UCSD-AML1 (cell line): ENCODE data around the gene TIAM2.
"Not testable (repeated sequence)": the region's sequence is repeated elsewhere in the genome, so short reads cannot be mapped to it uniquely, and the experiment has no call there.

Source experiments
- DNase-seq: peaks from one replicate; lab custom pipeline; 2025; ENCODE audit not compliant: unreplicated experiment; lab: John Stamatoyannopoulos, UW

TIAM2 gene

DNA sequence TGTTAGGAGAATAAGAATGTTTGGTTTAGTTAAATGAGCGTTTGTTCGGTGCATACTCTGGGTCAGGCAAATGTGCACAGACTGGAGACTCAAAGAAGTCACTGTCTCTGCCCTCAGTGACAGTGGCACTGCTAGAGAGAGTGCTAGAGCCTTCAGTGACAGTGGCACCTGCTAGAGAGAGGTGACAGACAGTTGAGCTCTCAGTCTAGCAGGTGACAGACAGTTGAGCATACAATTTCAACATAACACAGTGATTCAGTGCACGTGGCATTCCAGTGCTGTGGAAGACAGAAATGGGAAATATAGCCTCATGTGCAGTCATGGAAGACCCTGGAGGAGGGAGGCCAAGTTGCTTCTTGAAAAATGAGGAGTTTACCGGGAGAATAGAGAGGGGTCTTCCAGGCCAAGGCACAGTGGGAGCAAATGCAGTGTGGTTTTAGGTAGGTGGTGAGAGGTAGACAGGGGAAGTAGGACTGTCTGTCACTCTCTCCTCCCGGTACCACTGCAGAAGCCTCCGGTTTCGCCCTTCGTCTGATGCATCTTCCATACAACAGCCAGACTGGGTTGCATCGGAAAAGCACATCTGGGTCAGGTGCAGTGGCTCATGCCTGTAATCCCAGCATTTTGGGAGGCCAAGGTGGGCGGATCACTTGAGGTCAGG, 160.8 kb downstream of the TIAM2 start:
- no peak for DNase-seq

DNA sequence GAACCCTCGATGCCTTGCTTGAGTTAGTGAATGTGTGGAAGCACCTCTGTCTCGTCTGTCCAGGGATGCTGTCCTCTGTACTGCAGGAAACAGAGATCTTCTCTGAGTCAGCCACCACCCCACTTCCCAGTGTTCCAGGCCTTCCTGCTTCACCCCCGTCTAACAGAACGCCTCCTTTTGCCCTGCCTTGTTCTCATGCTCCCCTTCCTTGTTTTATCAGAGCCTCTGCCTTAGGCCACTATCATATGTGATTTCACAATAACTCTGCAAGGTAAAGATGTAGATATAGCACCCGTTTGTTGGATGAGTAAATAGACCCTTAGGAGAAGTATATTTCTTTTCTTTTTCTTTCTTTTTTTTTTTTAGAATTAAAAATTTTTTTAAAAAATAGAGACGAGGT, 162.0 kb downstream of the TIAM2 start:
- no peak for DNase-seq

DNA sequence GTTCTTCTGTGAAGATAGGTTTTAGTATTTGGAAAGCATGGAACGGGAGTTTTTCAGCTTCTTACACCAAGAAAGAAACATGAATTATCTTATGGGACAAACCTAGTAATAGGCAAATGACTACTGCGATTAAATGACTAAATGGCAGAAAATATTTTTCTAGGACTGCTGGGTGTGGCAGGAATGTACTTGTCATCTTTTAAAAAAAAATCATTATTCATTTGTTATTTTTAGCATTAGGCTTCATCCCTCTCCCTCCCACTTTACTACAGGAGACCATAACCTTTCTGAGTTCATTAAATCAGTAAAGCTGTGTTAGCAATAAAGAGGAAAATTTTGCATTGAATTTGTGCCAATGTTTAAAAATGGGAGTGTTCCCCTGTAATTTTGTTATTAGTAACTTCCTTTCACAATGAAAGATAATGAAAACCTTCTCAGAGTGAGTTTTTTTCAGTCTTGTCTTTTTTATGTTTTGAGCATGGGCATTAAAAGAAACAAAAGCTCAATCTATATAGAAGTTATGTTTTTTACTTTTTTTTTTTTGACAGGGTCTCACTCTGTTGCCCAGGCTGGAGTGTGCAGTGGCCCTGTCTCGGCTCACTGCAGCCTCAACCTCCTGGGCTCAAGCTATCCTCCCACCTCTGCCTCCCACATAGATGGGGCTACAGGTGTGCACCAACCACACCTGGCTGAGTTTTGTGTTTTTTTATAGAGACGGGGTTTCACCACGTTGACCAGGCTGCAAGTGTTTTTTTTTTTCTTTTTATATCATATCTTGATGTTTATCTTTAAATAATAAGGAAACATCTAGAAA, 163.1 kb downstream of the TIAM2 start:
- DNase-seq, result no peak

DNA sequence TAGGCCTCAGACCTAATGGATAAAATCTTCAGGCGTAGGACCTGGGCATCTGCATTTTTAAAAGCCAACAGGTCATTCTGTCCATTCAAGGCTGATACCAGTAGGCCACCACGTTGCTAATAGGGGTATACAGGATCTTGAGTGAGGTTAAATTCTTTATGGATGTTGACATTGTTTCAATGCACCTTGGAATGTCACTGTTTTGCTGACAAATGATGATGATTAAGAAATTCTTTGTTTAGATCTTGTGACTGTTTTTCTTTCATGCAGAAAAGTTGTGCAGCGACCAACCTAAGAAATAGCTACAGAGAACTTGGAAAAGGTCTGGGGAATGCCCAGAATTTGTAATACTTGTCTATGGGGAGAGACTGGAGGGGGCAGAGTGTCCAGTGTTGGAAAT, 167.6 kb downstream of the TIAM2 start:
- DNase-seq, result no peak

DNA sequence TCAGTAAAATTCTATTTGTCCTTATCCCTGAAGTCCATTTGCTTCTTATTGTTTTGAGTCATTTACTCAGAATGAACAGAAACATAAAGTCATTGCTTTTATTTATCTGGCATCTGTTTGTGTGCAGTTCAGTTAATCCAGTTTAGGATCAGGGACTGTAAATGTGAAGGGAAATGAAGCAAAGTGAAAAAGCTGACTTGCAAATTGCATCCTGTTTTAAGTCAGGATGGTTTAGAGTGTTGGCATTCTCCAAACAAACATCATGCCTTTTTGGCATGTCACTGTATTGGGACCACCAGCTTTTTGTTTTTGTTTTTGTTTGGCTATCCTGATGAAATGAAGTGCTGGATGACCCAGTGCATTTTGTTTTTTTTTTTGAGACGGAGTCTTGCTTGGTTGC, 168.5 kb downstream of the TIAM2 start:
- no peak for DNase-seq

DNA sequence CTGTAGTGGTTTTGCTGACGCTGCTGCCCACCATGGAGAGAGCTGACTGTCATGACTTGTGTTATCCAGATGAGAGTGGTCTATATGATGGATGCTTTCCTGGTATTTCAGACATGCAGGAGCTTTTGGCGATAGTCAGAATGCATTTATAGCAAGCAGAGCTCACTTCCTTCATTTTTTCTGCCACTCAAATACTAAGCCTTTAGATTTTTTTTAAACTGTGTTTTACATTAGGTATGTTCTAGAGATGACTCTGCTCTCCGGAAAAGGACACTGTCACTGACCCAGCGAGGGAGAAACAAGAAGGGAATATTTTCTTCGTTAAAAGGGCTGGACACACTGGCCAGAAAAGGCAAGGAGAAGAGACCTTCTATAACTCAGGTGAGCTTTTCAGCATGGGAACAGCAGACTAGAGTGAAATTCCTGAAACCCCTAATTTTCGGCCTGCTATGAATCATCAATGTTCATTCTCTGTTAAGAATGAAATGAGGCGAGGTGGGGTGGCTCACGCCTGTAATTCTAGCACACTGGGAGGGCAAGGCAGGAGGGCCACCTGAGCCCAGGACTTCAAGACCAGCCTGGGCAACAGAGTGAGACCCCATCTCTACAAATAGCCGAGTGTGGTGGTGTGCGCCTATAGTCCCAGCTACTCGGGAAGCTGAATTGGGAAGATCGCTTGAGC, 170.1 kb downstream of the TIAM2 start:
- no peak for DNase-seq

DNA sequence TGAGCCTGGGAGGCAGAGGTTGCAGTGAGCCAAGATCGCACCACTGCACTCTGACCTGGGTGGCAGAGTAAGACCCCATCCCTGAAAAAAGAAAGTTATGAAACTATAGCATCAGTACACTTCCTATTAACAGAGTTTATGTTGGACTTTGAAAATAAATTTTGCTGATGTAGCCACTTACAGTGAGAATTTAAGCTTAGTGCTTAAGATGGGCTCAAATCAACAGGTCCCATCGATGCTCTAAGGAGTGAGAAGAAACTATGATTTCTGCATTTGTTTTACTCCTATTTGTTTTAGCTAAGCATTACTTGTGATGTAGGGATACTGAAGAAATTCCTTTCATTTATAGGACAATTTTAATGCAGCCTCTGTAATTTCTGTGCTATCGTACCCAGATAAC, 175.4 kb downstream of the TIAM2 start:
- DNase-seq, result no peak

DNA sequence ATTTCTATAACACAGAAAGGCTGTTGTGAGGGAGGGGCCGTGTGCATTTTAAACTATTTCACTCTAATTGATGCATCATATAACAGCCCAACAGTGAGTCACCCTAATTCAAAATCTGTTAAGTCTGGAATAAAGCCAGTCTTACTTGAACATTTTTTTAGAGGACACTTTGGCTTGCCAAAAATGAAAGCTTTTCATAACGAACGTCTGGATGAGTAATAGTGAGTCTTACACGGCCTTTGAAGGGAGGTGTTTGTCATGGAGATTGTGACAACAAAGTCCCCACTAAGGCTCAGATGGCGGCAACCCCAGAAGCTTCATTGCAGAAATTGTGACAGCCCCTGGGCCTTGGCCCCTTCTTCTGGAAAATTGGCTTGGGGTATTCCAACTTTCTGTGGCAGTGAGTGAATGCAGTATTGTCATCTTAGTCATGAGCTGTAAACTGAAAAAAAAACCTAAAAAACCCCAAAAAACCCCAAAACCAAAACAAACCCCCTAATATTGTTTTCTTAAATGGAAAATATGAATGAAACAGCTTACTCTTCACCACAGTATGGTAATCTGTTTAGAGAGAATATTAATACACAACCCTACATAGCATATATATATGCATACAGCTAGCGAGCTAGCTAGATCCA, 176.1 kb downstream of the TIAM2 start:
- DNase-seq, result no peak

DNA sequence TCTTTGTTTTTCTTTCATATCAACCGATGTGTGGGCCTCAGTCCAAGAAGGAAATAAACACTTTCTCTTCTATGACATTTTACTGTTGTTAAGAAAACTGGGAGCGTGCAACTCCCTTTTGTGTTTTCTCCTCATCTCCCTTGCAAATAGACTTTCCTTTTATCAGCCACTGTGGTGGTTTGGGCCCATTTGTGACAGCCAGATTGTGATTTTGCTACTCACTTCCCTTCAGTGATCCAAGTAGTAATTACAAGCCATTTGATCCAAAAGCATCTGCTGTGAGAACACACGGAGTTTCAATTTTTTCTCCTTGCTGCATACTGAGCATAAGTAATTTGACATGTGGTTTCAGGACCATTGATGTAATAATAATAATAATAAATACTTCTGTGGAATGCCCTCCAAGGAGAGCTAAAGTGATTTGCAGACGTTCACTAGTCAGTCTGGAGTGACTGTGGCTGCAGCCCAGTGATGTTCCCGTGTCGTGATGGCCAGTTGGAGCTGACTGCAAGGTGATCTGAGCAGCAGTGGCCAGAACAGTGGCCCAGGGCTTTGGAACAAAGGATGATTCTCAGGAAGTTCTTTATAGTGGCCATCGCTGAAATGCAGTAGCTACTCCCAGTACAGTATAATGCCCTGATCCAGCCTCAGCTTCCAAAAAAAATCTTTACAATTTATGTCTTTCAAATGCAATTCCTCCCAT, 176.8 kb downstream of the TIAM2 start:
- no peak for DNase-seq

DNA sequence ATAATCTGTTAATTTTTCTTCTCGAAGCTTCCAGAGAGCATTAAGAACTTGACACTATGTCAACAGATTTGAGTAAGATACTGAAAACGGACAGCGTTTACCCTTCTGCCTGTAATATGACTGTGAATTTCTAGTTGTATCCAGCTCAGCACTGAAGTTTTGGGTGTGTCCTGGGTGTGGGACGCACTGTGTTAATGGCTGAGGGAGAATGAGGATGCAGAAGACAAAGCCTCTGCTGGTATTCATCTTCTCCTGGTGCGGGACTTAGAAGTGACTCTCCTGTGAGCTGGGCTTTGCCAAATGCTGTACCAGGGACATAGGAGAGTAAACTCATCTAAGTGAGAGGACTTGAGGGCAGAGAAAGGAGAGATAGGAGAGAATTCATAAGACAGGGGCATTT, 178.4 kb downstream of the TIAM2 start:
- no peak for DNase-seq

DNA sequence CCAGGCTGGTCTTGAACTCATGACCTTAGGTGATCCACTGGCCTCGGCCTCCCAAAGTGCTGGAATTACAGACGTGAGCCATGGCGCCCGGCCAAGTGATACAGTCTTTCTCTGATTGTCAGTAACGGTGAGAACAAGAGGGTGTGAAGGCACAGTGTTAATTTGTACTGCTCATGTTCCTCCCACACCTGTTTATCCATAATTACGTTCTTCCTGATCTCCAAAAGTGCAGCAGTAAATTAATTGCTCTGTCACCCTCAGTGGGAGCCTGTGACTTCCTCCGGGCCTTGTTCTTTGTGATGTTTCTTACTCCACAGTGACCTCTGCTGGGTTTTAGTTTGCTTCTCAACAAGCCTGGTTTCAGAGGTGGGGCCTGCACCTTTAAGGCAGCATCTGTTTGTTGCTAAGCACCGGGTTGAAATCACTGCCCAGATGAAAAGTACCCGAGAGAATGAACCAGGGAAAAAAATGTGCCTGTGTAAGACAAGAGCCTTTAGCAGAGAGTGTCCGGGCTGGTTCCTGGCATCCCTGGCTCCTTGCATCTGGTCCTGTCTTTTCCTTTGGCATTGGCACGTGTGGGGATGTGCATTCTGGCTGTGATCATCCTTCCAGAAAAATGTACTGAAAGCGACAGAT, 179.6 kb downstream of the TIAM2 start:
- peak; percentile 25 for DNase-seq

DNA sequence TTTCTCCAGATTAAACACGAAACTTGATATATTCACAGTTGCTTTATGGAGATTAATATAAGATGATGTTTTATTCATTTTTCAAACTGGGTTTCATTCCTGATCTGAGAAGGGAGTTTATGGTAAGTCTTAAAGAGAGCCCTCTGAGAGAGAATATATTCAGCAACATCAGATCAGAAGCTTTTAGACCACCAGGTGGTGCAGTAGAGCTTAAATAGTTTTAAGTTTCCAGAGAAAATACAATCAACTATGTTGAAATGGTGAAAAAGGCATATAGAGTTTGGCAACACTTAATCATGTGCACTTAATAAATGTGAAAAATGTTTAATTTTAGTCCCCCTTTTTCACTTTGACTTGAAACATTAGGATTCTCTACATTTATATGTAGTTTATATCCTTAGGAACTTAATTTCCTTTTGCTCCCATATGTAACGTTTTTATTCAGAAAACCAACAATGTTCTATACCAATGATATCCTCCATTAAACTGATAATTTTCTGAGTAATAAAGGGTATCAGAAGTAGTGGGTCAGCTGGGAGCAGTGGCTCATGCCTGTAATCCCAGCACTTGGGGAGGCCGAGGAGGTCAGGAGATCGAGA, 182.3 kb downstream of the TIAM2 start:
- DNase-seq, result no peak

DNA sequence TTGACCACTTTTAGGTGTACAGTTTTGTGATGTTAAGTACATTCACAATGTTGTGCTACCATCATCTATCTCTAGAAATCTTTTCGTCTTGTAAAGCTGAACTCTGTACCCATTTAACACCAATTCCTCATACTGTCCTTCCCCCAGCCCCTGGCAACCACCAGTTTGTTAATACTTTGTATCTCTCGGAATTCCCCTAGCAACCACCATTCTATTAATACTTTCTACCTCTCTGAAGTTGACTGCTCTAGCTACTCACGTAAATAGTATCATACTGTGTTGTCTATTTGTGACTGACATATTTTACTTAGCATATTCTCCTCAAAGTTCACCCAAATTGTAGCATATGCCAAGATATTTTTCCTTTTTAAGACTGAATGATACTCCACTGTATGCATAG, 186.4 kb downstream of the TIAM2 start:
- DNase-seq, result no peak

DNA sequence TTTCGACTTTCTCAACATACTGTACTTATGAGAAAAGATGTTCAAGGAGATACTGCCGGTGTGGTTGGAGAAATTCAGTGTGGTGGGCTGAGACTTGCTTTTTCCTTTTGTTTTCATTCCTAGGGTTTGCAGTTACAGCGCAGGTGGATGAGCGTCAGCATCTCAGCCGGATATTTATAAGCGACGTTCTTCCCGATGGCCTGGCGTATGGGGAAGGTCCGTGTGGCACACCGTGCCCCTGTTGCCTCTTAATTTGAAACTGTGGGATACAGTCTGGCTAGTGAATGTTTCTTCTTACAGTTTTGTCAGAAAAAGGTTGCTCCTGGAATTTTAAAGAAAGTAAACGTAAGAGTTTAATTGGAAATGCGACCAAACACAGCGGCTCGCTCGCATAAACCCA, 187.0 kb downstream of the TIAM2 start:
- DNase-seq, result no peak

DNA sequence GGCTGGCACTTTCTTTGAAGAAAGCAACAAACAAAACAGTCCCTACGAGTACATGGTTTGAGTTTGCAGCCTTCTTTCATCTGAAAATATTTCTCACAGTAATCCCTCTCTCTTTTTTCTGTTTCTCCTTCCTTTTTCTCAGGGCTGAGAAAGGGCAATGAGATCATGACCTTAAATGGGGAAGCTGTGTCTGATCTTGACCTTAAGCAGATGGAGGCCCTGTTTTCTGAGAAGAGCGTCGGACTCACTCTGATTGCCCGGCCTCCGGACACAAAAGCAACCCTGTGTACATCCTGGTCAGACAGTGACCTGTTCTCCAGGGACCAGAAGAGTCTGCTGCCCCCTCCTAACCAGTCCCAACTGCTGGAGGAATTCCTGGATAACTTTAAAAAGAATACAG, 188.0 kb downstream of the TIAM2 start:
- no peak for DNase-seq

DNA sequence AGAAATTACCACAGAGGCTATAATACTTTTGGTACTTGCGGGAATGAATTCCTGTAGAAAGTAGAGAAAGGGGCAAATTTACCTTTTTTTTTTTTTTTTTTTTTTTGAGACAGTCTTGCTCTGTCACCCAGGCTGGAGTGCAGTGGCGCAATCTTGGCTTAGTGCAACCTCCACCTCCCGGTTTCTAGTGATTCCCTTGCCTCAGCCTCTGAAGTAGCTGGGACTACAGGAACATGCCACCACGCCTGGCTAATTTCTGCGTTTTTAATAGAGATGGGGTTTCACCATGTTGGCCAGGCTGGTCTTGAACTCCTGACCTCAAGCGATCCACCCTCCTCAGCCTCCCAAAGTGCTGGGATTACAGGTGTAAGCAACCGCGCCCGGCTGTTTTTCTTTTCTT, 189.9 kb downstream of the TIAM2 start:
- DNase-seq, result not testable (repeated sequence)

DNA sequence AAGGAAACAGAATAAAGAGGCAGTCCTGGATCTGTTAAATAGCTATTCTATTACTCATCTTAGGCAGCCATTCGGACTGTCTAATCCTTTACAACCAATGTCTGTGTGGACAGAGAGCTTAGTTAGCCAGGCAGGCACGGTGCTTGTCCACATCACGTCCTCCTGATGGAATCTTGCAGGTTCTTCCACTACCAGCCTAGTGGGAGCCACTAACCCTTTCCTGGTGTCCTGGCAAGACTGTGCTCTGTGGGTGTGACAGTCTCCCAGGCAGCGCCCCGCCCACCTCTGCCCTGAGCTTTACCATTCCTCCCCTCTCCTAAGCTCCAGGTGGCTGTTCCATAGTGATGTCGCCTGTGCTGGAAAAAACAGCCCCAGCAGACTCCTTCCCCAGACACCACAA, 190.4 kb downstream of the TIAM2 start:
- no peak for DNase-seq

DNA sequence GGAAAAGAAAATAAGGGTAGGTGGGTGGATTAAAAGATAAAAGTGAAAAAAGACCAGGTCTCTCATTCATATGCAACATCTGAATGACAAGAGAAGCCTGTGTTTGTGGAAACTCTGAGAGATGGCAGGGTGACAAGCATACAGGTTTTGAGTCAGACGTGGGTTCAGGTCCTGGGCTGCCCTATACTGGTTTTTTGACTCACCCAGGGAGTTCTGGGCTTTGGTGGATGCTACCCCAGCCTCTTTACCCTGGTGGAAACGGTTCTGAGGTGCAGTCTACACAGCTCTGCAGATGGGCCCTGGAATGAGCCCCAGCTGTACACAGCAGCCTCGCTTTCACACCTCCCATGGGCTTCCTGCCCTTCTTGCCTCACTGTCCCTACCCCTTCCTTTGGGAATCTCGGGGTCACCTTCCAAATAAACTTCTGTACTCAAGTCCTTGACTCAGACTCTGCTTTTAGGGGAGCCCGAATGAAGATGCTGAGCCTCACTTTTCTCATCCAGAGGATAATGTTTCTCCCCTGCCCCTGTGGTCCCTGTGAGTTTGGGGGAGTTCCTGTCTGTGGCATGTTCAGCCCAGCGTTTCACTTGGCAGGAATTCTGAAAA, 191.0 kb downstream of the TIAM2 start:
- DNase-seq, result no peak

DNA sequence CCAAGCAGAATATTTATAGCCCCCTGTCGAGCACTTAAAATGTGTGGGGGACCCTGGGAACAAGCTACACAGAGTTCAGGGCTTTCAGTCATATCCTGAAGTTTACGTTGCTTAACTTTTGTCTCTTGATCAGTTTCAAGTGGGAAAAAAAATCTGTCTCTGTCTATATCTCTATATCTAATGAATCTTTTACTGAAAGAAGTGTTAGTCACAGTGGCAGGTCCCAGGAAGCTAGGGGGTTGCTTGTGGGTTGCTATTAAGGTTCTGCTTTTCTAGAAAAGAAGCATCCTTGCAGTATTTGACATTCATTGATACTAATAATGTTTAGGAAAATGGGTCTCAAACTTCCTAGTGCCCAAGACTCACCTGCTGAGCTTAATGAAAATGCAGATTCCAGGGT, 192.0 kb downstream of the TIAM2 start:
- no peak for DNase-seq
